DMS53 treated with DMSO at 0.1 percent for 48 hours (cell line): ENCODE data around the gene ARHGAP15.

Source experiments
- DNase-seq: peaks from one replicate; lab custom pipeline; 2025; ENCODE audit not compliant: unreplicated experiment; lab: John Stamatoyannopoulos, UW

ARHGAP15 gene

DNA sequence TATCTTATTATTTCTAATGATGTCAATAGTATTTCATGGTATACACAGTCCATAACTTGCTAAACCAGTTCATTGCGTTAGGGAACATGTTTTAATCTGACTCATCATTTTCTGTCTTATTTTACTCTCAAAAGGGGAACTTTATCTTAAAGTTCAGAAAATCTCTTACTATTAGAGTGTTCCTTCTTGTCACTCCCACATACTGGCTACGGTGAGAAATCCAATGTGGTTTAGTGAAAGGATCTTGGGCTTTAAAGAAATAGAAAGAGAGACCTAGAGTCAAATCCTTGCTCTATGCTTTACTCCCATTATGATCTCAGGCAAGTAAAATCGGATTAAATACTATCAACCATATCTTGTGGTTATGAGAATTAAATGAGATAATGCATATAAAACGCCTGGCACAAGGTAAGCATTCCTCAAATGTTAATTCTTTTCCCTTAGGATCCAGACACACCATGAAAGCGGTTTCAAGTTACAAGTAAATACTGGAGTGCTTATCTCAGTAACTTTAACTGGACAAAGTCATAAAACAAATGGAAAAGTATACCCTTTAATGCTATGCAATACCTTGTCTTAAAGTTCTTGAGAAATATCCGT is 576.0 kb downstream of the ARHGAP15 start:
- no peak for DNase-seq

DNA sequence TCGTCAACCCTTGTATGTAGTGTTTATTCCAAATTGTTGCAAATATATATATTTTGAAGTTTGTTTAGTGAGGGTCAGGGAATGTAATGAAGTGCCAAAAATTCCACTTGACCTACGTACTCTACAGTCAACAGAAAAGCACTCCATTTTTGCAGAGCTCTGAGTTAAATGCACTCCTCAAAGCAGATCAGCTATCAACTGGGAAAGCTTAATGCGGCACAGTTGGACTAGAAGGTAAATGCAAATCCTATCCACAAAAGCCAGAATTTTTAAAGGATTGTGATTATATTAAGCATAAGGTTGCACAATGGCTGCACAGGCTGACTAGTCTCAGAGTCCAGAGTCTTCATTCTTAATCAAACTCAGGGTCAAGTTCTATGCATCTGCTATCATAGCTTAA is 577.1 kb downstream of the ARHGAP15 start:
- DNase-seq: no peak

DNA sequence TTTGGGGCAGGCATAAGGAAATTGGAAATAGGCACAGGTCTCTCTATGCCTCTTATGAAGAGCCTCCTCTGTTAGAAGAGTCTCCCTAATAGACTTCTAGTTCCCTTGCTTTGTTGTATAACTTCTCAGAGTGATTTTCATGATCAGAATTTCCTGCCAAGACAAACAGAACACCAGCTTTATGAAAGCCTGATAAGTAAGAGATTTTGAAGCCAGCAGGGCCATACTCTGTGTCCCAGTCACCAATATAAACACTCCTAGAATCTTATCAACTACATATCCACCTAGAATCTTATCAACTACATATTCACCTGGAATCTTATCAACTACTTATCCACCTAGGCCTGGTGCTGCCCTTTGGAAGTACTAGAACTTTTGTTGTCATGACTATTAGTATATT is 579.5 kb downstream of the ARHGAP15 start:
- DNase-seq: no peak

DNA sequence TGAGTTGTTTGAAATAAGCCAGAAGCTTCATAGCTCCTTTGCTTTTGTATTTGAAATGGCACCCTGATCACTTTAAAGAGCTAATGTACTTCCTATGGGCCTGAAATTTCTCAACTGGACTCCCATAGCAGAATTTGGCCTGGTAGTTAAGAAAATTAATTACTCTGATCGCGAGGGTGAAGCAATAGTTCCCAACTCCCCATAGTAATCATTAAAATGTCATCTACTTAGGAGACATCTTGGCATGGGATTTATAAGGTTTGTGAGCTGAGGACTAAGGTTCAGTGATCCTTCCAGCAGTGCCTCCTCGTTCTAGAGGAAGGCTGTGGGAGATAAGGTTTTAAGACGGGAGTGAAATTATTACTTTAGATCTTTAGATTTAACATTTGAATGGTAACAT is 581.0 kb downstream of the ARHGAP15 start:
- no peak for DNase-seq

DNA sequence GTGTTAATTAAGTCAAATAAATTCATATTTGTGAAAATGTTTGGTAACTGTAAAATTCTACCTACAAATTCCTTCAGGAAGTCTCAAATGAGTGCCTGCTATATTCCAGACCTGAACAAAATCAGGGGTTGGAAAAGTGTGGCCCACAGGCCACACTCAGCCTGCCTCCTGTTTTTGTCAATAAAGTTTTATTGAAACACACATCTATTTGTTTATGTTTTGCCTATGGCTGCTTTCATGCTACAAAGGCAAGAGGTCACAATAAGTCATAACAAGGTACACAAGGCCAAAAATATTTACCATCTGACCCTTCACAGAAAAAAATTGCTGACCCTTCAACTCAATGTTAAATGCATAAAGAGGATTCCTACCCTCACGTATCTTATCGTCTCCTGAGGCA is 581.7 kb downstream of the ARHGAP15 start:
- no peak for DNase-seq

DNA sequence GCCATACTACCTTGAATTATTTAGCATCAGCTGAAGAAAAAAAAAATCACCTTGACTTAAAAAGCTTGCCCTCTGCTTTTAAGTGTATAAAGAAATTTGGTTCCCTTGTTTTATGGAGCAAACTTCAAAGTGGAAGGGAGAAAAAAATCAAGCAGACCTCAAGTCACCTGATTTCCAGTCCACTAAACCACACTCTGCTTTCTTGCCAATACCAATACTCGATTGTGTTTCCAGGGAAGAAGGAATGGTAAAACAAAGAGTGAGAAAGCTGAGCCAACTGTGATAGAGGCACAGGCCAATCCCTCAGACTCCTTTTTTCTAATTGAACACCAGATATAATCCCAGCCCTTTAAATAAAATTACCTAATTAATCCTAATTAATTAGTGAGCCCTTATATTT is 587.3 kb downstream of the ARHGAP15 start:
- no peak for DNase-seq

DNA sequence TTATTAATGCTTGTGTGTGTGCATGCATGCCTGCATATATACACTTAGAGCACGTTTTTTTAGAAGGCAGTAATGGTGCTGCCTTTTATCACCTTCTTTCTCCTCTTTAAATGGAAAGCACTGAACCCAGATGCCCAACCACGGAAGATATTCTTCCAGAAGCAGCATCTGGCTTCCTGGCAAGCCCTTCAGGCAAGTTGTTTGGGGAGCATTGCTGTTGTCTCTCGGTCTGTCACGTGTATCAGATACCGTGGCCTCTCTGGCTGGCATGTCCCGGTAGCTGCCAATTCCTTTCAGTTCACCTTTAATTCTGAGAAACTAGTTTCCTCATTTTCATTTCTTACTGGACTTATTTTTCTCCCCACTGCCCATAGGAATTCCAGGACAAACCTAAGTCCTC is 587.8 kb downstream of the ARHGAP15 start:
- no peak for DNase-seq

DNA sequence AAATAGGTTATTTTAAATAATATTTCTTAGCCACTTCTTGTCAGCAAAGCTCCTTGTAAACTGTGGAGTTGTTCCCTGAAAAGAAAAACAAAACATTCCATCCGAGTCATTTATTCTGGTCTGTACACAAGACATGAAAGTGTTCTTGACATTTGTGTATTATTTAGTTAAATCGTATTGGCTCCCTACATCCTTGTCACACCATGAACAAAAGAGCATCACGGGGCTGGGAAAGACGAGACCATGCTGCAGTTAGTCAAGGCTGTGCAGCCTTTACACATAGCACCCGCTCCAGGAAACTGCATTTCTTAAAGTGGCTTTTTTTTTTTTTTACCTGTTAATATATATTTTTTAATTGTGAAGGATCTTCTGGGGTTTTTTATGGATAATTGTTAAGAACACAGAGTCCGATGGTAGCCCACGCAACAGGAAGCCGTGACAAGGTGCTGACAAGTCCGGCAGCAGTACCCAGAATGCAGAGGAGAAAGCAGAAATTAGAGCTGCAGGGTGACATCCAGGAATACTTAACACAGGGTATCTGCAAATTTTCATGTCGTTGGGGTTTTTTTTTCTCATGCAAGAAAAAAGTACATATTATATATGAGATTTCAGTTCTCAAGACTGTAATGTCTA is 588.4 kb downstream of the ARHGAP15 start:
- no peak for DNase-seq

DNA sequence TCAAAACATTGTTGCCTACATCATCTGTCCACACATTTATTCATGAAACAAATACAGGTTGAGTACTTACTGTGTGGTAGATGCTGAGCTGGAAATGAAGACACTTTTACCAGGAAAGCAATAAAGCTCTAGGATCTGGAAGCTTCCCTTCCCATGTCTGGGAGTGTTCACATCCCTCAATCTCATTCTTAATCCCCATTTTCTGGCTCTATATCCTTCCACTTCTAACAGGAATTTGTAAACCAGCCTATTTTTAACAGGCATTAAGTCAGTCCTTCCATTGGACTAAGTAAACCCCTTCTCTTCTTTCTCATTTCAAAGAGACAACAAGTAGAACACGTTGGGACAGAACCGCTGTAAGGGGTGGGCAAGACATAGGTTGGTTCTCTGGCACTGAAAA is 589.5 kb downstream of the ARHGAP15 start:
- DNase-seq: no peak

DNA sequence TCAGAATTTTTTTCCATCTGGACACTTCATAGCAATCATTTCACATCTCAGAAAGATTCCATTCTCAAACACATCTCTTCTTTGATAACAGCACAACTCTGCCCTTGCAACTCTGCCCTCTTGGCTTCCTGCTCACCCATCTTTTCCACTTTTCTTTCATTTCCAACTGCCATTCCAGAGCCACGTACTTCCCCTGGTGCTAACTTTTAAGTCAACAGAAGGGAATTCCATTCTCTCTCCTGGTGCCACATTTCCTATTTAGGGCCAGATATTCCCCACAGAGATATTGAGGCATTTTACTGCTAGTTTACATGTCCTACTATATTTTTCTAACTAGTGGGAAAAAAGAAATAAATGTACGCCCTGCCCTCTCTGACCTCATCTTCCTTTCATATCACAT is 590.2 kb downstream of the ARHGAP15 start:
- DNase-seq: no peak

DNA sequence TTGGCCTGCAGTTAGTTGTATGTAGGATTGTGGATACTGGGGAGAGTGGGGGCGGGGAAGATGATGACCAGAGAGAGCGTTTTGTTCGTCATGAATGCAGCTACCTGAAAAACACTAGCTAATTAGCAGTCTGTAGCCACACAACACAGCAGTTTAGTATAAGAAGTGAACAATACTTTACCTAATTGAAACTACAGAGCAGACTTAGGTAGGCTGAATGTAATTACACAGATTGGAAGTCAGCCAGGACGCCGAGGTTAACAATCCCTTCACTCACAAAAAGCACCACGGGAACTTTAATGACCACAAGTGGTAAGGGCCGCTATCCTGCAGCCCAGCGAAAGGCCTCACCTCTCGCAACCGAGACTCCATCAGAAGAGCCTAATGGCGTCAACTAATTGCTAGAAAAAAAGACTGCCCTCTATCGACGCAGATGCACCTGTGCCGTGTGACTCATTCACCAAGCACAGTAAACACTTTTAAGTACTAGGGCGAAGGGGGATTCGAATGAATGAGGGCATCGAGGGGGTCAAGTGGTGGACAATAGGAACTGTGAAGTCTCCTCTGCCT is 591.0 kb downstream of the ARHGAP15 start:
- no peak for DNase-seq

DNA sequence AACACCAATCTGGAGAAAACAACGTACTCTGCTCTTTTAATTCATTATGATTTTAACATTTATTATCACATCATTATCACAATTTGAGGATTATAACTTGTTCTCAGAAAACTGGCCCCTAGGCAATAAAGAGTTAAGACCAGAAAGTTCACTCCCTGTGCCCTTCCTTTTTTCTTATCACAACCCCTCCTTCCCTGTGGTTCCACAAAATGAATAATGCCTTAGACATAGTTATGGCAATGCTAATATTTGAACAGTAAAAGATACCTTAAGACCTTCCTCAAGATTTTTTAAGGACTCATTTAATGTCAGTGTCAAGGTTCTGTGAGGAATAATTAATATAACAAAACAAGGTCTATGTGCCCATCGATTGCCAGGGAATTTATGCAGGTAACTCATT is 596.2 kb downstream of the ARHGAP15 start:
- no peak for DNase-seq

DNA sequence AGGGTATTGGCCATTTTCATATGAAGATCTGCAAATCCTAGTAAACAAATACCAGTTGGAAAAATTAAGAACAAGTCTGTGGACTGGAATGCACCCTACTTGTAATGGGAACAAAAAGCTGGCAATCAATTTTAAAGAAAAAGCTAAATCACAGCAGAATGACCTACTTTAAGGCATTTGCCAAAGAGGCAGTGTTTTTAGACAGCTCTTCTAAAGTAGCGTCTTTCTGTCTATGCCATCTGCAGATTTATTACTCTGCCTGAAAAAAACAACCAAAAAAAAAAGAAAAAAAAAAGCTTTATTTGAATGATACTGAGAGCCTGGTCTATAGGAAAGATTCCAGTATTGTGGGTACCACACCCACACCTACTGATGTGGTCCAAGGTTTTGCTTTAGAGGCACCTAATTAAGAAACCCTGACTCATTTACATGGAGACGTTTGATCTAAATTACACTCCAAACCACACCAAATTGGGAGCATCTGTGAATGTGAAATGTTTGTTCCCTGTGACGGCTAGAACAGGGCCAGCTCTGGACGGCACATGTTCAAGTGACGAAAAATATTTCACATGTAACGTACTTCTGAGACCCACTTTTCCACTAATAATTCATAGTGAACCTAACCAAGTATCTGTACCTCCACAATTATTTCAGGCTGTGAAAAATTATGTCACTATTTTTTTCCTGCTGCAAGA is 597.1 kb downstream of the ARHGAP15 start:
- no peak for DNase-seq

DNA sequence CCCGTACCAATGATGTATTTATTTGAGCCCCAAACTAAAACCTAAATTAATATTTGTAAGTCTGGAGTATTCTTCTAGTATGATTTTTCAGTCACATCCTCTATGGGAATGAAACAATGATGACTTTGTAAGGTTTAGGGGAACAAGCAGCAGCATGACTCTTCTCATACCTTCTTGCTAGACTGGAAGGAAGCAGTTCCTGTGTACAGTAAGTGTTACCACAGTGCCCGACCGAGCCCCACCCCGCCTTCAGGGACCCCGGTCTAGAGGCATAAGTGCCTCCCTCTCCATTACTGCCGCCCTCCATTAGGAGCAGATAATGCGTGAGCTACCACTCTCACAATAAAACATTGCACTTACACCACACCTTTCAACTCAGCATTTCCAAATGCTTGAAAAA is 599.3 kb downstream of the ARHGAP15 start:
- DNase-seq: no peak

DNA sequence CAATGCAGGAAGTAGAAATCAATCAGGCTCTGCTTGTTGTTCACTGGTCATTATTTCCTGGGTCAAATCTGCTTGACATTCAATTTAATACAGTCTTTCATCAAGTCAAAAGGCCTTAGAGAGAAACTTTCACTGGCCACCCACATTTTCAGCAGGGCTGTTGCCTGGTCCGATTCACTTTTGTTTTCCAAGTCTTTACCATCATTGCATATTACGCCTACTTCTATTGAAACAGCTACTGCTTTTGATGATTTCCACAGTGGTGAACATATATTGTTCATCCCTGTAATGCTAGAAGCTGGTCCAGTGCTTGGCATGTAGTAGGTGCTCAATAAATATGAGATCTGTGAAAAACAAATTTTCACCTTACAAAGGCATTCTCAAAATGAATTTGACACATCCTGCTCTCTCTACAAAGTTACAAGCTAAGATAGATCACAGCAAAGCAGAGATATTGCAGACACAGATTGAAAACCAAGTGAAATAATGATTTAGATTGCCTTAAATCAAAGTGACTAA is 600.1 kb downstream of the ARHGAP15 start:
- DNase-seq: no peak

DNA sequence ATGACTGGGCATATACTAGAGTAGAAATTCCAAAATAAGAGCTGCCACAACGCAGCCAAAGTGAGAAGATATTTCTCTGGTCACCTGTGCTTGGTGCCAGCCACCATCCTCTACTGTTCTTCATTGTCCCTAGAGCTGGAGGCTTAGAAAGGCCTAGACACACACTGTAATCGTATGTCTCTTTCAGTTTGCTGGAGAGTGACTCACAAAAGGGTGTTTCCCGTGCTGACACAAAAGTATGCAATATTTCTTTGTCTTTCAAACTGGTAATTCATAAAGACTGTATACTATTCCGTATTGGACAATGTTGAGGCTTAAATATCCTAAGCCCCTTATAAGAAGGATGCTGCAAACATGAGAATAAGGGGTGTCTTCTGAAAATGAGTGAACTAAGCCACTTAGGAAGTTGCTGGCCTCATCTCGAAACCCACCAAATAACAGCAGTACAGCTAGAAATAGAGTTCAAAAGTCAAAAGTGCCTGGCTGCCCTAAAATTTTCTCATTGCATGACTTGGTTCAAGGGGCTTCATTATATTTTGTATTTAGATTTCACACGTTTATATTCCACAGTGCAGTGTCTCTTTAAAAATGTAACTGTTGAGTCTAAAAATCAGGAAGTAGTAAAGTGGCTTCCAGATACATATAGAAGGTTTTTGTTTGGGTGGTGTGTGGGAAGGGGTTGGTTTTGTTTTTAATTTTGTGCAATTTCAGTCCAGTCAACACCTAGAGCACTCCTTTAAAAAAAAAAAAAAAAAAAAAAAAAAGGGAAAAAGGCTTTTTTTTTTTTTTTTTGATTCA is 601.1 kb downstream of the ARHGAP15 start:
- DNase-seq: no peak

DNA sequence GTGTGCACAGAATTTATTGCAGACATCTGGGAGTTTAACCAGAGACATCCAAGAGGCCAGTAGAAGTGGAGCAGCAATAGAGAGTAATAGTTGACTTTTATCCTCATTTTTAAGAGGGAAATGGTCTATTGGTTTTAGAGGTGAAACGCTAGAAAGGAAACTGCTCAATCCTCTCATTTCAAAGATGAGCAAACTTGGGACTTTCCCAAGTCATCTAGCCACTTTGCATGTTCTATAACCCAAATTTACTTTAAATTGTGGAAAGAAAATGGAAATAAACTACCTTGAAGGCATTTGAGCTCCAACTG is 601.7 kb downstream of the ARHGAP15 start:
- DNase-seq: no peak

DNA sequence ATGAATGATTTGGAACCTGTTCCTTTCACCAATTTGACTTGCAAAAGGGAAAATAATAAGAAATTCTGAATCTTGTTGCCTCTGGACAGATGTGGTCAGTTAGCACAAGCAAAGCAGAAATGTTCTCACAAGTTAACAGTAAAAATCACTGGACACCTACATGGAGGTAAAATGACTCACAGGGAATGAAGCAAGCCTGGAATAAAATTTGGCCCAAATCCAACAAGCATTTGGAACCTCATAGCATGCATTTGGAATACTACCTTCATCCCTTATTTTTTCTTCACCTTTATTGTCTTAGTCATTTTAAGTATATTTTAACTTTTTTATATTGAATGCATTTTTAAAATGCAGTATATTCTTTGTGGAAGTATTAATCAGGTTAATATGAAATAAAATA is 602.9 kb downstream of the ARHGAP15 start:
- DNase-seq: no peak

DNA sequence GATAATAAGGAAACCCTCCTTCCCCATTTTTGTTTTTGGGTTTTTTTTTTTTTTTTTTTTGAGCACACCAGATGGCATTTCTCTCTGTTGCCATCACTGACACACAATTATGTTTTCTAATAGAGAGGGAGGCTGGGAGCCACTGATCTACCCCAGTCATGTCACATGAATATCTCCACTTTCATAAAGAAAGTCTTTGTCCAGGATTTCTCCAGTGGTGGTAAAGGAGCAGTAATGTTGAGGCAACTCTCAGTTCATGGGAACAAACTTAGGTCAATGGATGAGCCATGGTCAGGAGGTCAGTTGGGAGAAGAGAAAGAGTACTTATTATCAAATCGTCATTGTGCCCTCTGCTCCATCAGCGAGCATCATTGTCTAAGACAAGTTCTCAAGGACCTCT is 603.7 kb downstream of the ARHGAP15 start:
- no peak for DNase-seq

DNA sequence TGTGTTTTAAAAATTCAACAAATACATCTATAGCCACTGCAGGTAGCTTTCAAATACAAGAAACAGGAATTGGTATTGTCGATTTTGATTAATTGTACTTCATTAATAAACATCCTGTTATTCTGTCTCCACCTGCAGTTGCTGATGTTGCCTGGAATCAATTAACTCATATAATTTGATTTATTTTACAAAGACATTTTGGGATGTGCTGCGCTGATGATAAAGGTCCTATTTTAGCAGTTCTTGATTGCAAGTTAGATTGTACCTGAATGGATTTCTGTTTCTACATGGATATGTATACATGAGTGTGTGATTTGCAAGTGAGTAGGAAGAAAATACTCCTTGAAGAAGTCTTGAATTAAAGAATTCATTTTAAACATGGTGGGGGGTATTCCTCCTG is 605.3 kb downstream of the ARHGAP15 start:
- no peak for DNase-seq

DNA sequence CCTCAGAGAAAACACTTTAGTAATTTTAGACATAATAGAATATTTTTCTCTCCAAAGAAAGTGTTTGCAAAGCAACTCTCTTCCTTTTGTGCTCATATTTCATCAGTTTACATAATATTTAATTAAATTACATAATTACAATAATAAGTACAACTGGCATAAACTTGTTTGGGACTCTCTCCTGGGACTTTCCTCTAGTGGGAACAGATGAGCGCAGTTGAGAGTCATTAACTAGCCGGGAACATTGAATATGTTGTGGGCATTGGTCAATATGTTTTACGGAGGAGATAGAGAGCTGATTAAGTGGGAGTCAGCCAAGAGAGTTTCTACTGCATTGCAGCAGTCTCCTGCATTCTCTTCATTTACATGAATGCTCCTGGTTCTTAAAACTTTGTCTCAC is 607.7 kb downstream of the ARHGAP15 start:
- DNase-seq: no peak

DNA sequence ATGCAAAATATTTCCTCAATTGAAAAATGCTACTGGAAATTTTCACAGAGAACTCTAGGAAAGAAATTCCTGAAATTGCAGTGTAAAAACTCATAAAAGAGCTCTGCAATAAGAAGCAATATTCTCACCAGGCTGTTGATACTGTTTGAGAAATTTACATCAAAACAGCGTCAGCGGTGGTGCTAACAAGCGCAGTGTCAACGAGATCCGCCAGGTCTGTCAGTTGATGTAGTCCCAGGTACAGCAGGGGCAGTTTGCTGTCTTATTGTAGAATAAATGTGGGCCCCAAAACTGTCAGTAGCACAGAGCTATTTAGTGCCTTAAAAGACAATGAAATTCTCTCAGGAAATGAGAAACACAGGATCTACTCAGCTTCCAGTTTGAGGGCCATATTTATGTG is 611.2 kb downstream of the ARHGAP15 start:
- no peak for DNase-seq
